Renal pelvis (tissue), 4 donors: ENCODE results near the gene DHRS11. TPM values are rescaled to one million over a fixed set of nuclear protein-coding genes. Genes with fewer than 3 reads are reported as not detected.

Experiments
- DNase-seq: peaks from one replicate; pipeline ENCODE4 v3.0.0-alpha.2; 2013
- polyA plus RNA-seq, 3 donors: library from polyadenylated mRNA; unstranded; fragments of 120-200 nt; gene quantifications; one replicate each; pipeline ENCODE4 v1.2.1, GENCODE V29; 2013; ENCODE audit not compliant: insufficient read length in 3 of 3

Gene DHRS11
- polyA plus RNA-seq, 3 donors: 23.3 to 32.3 (median 26.8) TPM

GRCh38 chr17:36643086-36643685, 51.5 kb downstream of the DHRS11 start:
- no peak for DNase-seq

- DNase-seq: no peak
Observed at GRCh38 chr17:36645422-36645821, 53.7 kb downstream of the DHRS11 start.

- DNase-seq: no peak
Observed at GRCh38 chr17:36647636-36648035, 56.0 kb downstream of the DHRS11 start.

GRCh38 chr17:36650096-36650775, 58.6 kb downstream of the DHRS11 start:
- DNase-seq: no peak

Other genes with a start within 250 kb of the DHRS11 start
- gene TBC1D3H, start 203.4 kb upstream of the DHRS11 start, polyA plus RNA-seq: 1 to 10 TPM in 1 of 3 donors, not detected in 2; 9.8 TPM
- gene ZNHIT3, start 105.2 kb upstream of the DHRS11 start, polyA plus RNA-seq: 10 to 100 TPM; 62.3 to 66.5 (median 64.3) TPM
- gene MYO19, start 57.0 kb upstream of the DHRS11 start, polyA plus RNA-seq: 10 to 100 TPM; 37.0 to 67.6 (median 67.1) TPM
- gene PIGW, start 56.9 kb upstream of the DHRS11 start, polyA plus RNA-seq: 10 to 100 TPM in 2 of 3 donors, 1 to 10 TPM in 1; 9.1 to 13.7 (median 12.2) TPM
- 100 to 1,000 TPM in 1 of 3 donors, 10 to 100 TPM in 2; 75.5 to 101 (median 85.5) TPM for gene GGNBP2, start 47.0 kb upstream of the DHRS11 start, polyA plus RNA-seq
- gene MRM1, start 9.7 kb downstream of the DHRS11 start, polyA plus RNA-seq: 1 to 10 TPM; 5.0 to 5.9 (median 5.8) TPM